NCI-H128 (cell line): ENCODE results near the gene MAB21L4.

Experiments used
- DNase-seq: peaks from one replicate; lab custom pipeline; 2025; ENCODE audit not compliant: unreplicated experiment; lab: John Stamatoyannopoulos, UW

MAB21L4 gene

DNA sequence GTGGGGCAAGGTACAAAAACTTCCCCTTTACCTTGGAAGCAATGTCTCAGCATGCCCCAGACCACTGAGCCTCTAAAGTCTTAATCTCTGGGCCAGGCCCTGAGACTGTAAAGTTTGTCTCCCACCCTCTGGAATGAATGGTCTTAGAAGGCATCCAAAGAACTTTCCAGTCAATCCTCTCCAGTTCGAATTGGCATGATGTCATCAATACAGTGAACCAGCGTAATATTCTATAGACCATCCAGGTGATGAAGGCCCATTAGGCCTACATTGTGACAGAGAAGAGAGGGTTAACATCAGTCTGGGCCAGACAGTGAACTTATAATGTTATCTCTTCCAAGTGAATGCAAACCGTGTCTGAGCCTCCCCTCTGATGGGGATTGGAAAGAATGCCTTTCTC is 11.2 kb downstream of the MAB21L4 start:
- no peak for DNase-seq

DNA sequence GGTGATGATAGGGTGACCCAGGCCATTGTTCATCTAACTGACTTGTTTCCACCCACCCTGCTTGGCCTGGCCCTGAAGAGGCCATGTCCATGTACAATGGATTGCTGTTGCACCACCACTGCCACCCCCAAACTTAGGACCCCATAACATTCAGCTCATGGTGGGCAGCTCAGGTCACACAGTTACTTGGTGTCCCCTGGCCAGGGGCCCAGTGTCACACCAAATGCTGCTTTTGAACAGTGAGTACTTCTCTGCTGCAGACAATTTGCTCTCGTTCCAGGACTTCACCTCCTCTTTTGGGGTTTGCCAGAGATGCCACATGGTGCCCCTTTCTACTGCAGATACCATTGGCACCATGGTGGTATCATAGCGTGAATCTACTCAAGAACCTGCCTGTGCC is 11.7 kb downstream of the MAB21L4 start:
- DNase-seq: no peak

DNA sequence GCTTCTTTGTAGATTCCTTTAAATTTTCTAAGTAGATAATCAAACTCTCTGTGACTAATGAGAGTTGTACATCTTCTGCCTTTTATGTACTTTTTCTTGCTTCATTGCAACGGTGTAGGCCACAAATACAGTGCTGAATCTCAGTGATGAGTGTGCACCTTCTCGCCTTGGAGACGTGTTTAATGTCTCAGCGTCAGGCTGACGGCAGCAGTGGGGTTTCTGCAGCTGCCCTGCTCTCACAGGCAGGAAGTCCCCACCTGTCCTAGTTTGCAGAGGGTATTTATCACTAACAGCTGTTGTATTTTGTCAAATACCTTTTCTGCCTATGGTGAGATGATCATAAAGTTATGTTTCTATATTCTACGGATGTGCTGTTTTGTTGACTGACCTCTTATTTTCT is 14.0 kb downstream of the MAB21L4 start:
- no peak for DNase-seq

DNA sequence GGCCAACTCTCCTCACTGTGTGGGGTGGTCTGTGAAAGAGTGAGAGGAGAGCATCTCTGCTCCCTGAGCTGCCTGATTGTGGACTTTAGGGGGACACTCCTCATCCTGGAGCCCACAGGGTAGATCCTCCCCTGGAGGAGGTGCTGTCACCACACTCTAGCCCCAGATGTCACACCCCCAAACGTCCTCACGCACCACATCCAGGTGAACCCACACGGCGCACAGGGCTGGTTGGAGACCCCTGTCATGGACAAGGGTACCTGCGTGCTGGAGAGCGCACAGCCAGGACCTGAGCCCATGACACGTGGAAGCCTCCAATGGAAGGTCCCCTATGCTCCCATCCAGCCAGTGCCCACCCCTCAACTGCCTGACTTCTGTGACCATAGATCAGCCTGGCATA is 16.9 kb downstream of the MAB21L4 start:
- DNase-seq: no peak

DNA sequence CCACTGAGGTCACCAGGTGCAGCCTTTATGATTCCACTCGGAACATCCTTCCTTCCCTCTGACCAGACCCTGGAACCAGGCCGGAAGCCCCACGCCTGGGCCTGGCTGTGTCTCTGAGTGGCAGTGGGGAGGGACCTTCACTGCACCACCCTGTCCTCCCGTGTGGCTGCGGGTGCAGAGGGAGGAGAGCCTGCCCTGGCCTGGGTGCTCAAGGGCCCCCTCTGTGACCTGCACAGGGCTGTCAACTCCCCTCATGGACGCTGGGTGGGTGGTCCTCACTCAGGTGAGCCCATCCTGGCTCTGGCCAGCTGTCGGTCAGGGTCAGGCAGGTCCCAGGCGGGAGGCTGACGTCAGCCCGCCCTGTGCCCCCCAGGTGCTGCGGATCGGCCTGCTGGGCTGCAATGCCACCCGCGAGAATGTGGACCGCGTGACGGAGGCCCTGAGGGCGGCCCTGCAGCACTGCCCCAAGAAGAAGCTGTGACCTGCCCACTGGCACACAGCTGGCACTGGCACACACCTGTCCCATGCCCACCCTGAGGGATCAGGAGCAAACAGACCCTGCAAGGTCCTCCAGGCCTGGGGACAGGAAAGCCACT is 17.5 kb downstream of the MAB21L4 start:
- DNase-seq: no peak

- DNase-seq: no peak
Observed at GRCh38 chr2:240877460-240878340, 18.3 kb downstream of the MAB21L4 start.

GRCh38 chr2:240876475-240877251 is 19.3 kb downstream of the MAB21L4 start:
- no peak for DNase-seq

GRCh38 chr2:240876035-240876474 is 19.9 kb downstream of the MAB21L4 start:
- no peak for DNase-seq

DNA sequence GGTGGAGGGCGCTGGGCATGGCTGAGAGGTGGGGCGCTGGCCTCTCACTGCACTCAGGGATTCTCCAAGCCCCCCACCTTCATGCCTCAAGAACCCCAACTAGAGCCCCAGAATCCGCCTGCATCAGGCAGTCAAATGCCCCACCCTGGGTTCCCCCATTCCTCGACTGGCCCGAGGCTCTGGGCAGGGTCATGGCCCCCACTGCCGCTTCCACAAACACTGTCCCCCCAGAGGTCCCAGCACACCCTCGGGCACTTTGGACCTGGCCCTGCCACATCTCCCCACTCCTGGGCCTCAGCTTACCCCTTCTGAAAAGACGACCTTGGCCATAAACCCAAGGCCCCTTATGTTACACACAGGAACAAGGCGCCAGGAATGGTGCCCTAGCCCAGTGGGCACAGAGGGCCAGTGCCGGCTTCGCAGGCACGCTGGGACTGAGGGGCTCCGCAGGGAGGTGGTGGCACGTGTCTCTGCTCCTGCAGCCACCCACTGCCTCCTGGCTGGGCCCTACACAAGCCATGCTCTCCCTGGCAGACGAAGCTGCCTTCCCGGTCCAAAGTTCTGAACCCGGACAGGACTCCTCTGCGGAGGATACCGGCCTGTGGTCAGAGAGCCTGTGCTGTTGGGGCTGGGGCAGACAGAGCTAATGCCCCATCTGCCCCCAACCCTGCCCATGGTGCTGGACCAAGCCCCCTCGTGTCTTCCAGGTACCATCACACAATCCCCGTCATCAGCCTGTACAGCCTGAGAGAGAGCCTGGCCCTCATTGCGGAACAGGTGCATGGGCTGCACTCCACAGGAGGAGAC is 20.5 kb downstream of the MAB21L4 start:
- DNase-seq: no peak

- no peak for DNase-seq
Observed at GRCh38 chr2:240874715-240875227, 21.2 kb downstream of the MAB21L4 start.

DNA sequence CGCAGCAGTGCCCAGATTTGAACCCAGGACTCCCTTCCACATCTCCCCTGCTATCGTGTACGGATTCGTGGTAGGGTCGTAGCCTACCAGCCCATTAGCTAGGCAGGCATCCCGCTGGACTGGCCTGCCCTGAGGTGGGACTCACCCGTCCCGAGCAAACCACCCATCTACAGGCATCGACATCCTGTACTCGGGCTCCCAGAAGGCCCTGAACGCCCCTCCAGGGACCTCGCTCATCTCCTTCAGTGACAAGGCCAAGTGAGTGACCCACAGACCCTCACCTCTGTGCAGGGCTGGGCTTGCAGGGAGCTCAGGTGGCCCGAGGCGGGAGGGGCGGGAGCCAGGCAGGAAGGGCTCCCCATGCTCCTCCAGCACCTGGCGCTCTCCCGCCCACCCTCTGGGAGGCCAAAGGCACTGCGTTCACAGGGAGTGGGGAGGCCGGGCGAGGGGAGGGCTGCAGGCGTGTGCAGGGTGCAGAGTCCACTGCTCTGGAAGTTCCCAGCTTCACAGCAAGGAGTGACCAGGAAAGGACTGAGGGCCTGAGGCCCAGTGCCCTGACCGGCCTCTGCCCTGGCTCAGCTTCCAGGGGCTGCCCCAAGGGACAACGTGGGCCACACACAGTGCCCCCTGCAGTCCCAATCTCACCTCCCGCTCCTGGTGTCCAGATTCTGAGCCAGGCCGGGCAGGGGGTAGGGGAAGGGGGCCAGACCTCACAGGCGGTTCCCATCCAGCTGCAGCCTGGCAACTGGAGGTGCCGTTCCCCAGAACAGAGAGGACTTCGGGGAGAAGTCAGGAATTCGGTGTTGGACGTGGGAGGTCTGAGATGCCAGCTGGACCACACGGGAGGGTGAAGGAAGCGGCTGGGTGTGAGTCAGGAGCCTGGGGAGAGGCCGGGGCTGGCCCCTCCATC is 21.9 kb downstream of the MAB21L4 start:
- no peak for DNase-seq

GRCh38 chr2:240873098-240873788 is 22.7 kb downstream of the MAB21L4 start:
- no peak for DNase-seq

DNA sequence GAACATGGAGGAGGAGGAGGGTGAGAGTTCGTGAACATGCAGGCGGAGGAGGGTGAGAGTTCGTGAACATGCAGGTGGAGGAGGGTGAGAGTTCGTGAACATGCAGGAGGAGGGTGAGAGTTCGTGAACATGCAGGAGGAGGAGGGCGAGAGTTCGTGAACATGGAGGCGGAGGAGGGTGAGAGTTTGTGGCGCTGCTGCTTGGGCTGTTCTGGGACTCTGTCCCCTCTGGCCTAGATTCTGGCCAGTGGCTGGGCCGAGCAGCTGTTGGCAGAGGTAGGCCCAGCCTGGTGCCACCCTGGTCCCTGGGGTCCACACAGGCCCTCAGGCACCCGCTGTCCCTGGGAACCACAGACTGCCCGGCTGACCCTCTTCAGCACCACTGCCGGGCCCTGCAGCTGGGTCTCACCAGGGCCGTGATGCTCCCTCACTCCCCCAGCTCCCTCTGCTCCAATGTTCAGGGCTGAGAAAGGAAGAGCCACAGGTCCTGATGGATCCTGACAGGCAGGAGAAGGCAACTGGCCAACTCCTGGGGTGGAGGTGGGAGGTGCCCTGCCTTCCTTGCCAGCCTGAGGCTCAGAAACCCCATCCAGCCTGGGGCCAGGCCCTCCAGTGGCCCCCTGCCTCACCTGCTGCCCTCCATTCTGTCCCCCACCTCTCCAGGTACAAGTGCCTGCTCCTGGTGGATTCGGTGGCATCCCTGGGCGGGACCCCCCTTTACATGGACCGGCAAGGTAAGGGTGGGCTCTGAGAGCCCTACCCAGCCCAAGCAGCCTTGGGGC is 23.4 kb downstream of the MAB21L4 start:
- no peak for DNase-seq

DNA sequence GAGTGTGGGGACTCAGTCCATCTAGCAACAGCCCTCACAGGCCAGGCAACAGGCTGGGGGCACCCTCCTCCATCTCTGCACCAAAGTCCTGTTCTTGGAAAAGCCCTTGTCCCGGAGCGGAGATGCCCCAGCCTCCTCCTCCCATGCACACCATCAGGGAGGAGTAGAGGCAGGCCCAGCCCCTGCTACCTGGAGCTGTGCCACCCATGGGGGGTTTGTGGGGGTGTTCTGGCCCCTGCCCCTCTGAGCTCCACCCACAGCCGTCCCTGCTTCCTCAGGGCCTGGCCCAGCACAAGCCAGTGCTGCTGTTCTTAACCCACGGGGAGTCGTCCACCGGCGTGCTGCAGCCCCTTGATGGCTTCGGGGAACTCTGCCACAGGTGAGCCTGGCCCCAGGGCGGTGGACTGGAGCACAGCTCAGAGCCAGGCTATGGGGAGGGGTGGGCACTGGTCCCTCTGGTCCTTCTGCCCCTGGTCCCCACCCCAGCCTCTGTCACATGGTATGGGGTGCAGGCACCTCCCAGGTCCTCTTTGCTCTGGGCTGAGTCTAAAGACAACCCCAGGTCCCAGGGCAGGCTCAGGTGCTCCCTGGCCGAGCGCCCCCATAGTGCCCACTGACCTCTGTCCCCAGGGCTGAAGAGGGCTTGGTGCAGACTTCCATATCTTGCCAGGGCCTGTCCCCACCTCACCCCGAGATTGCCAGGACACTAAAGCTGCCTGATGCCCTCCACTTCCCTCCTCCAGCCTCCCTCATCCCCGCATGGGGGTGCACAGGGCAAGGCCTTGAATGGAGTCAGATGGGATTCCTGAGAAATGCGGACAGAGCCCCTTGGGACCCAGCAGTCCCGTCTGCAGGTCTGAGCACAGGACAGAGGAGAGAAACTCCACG is 24.6 kb downstream of the MAB21L4 start:
- no peak for DNase-seq

DNA sequence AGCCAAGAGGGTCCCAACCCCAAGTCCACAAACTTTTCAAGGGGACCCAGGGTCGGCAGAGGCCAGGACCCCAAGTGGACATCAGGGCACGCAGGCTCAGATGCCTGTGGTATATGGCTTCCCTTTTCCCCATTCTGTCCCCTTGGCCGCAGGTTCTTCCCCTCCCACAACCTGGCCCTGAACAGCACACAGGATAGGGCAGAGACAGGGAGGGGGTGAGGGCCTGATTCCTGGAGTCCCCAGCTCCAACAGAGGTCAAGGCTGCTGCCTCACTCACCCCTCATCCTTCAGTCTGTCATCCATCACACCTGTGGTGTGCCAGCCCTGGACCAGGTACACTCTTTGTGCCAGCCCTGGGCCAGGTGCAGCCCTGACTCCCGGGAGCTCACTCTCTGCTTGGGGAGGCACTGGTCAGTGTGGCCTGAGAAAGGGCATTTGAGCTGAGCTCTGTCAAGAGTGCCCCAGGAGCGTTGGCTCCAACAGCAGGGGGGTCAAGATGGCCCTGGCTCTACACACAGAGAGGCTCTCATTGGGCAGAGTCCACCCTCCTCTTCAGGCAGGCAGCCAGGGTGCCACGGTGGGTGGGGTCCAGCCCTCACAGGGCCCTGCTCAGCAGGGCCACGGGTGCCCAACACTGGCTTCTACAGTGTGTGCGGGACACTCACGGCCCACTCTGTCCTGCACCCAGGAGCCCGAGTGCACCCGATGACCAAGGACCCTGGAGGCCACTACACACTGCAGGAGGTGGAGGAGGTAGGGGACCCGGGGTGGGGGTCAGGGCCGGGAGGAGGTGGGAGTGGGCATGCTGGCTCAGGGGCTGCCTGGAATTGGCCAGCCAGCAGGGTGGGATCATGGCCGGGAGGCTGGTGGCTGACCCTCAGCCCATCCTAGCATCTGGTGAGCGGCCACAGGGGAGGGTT is 25.7 kb downstream of the MAB21L4 start:
- DNase-seq: no peak
